B cell (primary cell): ENCODE data around the gene XPO4.

ENCODE experiments used
- CTCF ChIP-seq: fragments of 200-600 bp; IDR thresholded peaks from one replicate; pipeline ENCODE4 v1.8.0; 2022; ENCODE audit warnings: antibody characterized with exemption, mild to moderate bottlenecking
- EZH2 ChIP-seq: IDR thresholded peaks from 2 replicates; pipeline ENCODE4 v1.6.1; 2012; ENCODE audit warnings: borderline replicate concordance, low read depth, mild to moderate bottlenecking, moderate library complexity, low read length; ENCODE audit not compliant: insufficient read depth, poor library complexity, severe bottlenecking

GRCh38 chr13:20840568-20840967 is 62.0 kb downstream of the XPO4 start:
- no peak for TF ChIP-seq CTCF
- TF ChIP-seq EZH2: no peak
